CD4-positive, CD25-positive, alpha-beta regulatory T cell (primary cell): Measurements from ENCODE around the gene MYO9B. TPM values are rescaled to one million over a fixed set of nuclear protein-coding genes. Genes with fewer than 3 reads are reported as not detected.
A peak's percentile ranks its signal among the peaks of the same experiment; 100 is the strongest.

Experiments used
- ATAC-seq, 2 donors: fragments of 150-1000 bp; cut with Tn5 transposase; one replicate each; pipeline ENCODE4 v1.10.0; 2021; ENCODE audit warnings: low read depth in 2 of 2, moderate number of reproducible peaks in 2 of 2, moderate library complexity in 1 of 2
- DNase-seq, 3 donors: peaks; one replicate each; pipeline versions ENCODE4 v3.0.0 to v3.0.0-alpha.2; 2012 to 2022; ENCODE audit warnings: mixed read lengths in 1 of 3
- H3K27ac ChIP-seq: one replicate; pipeline ENCODE4 v1.7.0; 2013; ENCODE audit warnings: mild to moderate bottlenecking, low read length; ENCODE audit not compliant: insufficient read depth, poor library complexity, severe bottlenecking
- H3K27me3 ChIP-seq: one replicate; pipeline ENCODE4 v1.7.0; 2013; ENCODE audit warnings: low read length; ENCODE audit not compliant: control insufficient read depth, insufficient read depth
- H3K36me3 ChIP-seq: one replicate; pipeline ENCODE4 v1.7.0; 2013; ENCODE audit warnings: mild to moderate bottlenecking, low read length, moderate library complexity; ENCODE audit not compliant: control insufficient read depth, insufficient read depth
- H3K4me1 ChIP-seq: 2 replicates; pipeline ENCODE4 v1.7.0; 2013; ENCODE audit warnings: mild to moderate bottlenecking, low read length; ENCODE audit not compliant: insufficient read depth, control insufficient read depth, poor library complexity, severe bottlenecking
- H3K4me3 ChIP-seq: one replicate; pipeline ENCODE4 v1.7.0; 2013; ENCODE audit warnings: low read depth, mild to moderate bottlenecking, low read length, moderate library complexity
- H3K9me3 ChIP-seq, 2 experiments: 1 replicate in 1 of 2; 2 replicates in 1 of 2; pipeline ENCODE4 v1.7.0; 2013; ENCODE audit warnings: low read length in 2 of 2, mild to moderate bottlenecking in 1 of 2, moderate library complexity in 1 of 2; ENCODE audit not compliant: control insufficient read depth in 2 of 2
- H3K27ac Mint-ChIP-seq, 3 donors: one replicate each; pipeline ENCODE4 v1.8.0; 2020 to 2022; ENCODE audit warnings: mild to moderate bottlenecking in 3 of 3, mixed read lengths in 3 of 3, moderate library complexity in 2 of 3
- H3K27me3 Mint-ChIP-seq: one replicate; pipeline ENCODE4 v1.8.0; 2022; ENCODE audit warnings: mild to moderate bottlenecking, mixed read lengths
- H3K36me3 Mint-ChIP-seq: one replicate; pipeline ENCODE4 v1.8.0; 2020; ENCODE audit warnings: mixed read lengths
- H3K4me1 Mint-ChIP-seq, 4 donors: one replicate each; pipeline ENCODE4 v1.8.0; 2020 to 2022; ENCODE audit warnings: mixed read lengths in 4 of 4, mild to moderate bottlenecking in 1 of 4
- H3K4me3 Mint-ChIP-seq, 4 donors: one replicate each; pipeline ENCODE4 v1.8.0; 2020 to 2022; ENCODE audit warnings: mild to moderate bottlenecking in 4 of 4, mixed read lengths in 4 of 4, moderate library complexity in 3 of 4
- H3K9me3 Mint-ChIP-seq, 7 donors: one replicate each; pipeline ENCODE4 v1.8.0; 2020 to 2022; ENCODE audit warnings: mixed read lengths in 7 of 7, mild to moderate bottlenecking in 3 of 7, moderate library complexity in 2 of 7
- polyA plus RNA-seq, 4 donors: library from polyadenylated mRNA; unstranded; fragments of 300-500 nt; fragmentation: Illumina TruSeq; gene quantifications; one replicate each; pipeline ENCODE4 v1.2.3, GENCODE V29; 2021
- total RNA-seq: library from RNA; stranded (reverse); gene quantifications from one replicate; pipeline ENCODE4 v1.2.3, GENCODE V29; 2022

The MYO9B gene
- total and polyA plus RNA-seq, 5 donors from 2014 or later = 3.4 to 252 (median 6.1) TPM

DNA sequence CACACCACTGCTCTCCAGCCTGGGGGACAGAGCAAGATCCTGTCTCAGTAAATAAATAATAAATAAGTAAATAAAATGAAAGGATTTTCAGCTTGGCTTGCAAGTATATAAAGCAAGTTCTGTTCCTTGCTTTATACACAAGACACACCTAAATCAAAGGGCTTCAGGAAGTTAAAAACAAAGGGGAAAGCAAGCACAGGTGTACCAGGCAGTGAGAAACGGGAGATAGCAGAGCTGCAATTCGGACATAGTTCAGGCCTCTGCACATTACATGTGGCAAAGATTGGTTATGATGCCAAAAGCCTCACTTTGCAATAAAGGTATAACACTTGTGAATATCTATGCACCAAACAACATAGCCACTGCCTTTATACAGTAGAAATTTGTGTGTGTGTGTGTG, 47.5 kb downstream of the MYO9B start:
- Mint-ChIP-seq H3K4me3 (no peak overlapping the region), H3K27ac (peak overlapping the region; percentile 16 to 97 (median 49)), H3K9me3 (peaks cover 0 to 1% (median 0%) of the 10 kb centered on the region in 7 donors), H3K27me3 (no peaks in the 10 kb centered on the region), H3K4me1 (peaks cover 10 to 61% (median 27%) of the 10 kb centered on the region in 4 donors), H3K36me3 (peaks cover 29% of the 10 kb centered on the region)
- Histone ChIP-seq H3K4me3 (no peak overlapping the region), H3K36me3 (peaks cover 7% of the 10 kb centered on the region), H3K27ac (peak overlapping the region; percentile 19), H3K4me1 (peaks cover 40% of the 10 kb centered on the region), H3K9me3 (no peaks in the 10 kb centered on the region), H3K27me3 (no peaks in the 10 kb centered on the region)
- no peak for DNase-seq
- no peak for ATAC-seq

DNA sequence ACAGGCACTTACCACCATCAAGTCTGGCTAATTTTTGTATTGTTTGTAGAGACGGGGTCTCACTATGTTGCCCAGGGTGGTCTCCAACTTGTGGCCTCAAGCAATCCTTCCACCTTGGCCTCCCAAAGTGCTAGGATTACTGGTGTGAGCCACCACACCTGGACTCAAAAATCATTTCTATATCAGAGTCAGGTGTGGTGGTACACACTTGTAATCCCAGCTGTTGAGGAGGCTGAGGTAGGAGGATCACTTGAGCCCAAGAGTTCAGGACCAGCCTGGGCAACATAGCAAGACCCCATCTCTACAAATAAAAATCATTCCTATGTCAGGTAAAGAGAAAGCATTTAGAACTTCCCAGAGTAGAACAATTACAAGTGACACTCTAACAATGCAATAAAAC, 48.4 kb downstream of the MYO9B start:
- peaks cover 10 to 66% (median 28%) of the 10 kb centered on the region in 4 donors for H3K4me1 Mint-ChIP-seq
- peak overlapping the region in 2 of 4 donors; percentile 46 to 66 for H3K4me3 Mint-ChIP-seq
- no peaks in the 10 kb centered on the region for H3K27me3 Mint-ChIP-seq
- Histone ChIP-seq H3K4me3 (no peak overlapping the region), H3K36me3 (peaks cover 5% of the 10 kb centered on the region), H3K9me3 (no peaks in the 10 kb centered on the region), H3K4me1 (peaks cover 40% of the 10 kb centered on the region), H3K27me3 (no peaks in the 10 kb centered on the region), H3K27ac (peak overlapping the region; percentile 96)
- H3K36me3 Mint-ChIP-seq = peaks cover 25% of the 10 kb centered on the region
- H3K27ac Mint-ChIP-seq = peak overlapping the region; percentile 94 to 98 (median 97)
- peaks cover 0 to 1% (median 0%) of the 10 kb centered on the region in 7 donors for H3K9me3 Mint-ChIP-seq
- DNase-seq = no peak
- no peak for ATAC-seq

DNA sequence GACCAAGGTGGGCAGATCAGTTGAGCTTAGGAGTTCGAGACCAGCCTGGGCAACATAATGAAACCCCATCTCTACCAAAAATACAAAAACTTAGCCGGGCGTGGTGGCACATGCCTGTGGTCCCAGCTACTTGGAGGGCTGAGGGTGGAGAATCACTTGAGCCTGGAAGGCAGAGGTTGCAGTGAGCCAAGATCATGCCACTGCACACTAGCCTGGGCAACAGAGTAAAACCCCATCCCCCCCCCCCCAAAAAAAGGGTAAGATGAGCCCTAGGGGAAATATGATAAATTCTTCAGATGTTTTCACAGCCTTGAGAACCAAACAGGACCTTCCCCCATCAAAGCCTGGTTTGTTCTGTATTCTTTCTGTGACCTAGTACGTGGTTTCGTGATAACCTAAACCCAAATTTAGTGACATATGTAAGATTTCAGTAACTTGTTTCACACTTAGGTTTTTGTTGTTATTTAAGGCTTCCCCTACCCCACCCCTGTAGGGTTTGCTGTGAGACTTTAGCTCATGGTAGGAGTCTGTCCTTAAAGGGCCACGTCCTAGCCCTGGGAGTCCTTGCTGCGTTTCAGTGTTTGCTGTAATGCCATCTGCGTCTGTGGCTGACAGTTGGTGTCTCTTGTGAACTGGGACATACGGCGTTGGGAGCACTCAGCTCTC, 49.6 kb downstream of the MYO9B start:
- H3K4me3 Mint-ChIP-seq = peak overlapping the region; percentile 87 to 92 (median 90)
- no peaks in the 10 kb centered on the region for H3K27me3 Mint-ChIP-seq
- peaks cover 0 to 1% (median 0%) of the 10 kb centered on the region in 7 donors for H3K9me3 Mint-ChIP-seq
- peaks cover 10 to 70% (median 26%) of the 10 kb centered on the region in 4 donors for H3K4me1 Mint-ChIP-seq
- H3K4me1 ChIP-seq = peaks cover 40% of the 10 kb centered on the region
- DNase-seq (peak in 1 of 3 donors; percentile 87), ATAC-seq (peak; percentile 62 to 68)
- peaks cover 23% of the 10 kb centered on the region for H3K36me3 Mint-ChIP-seq
- no peaks in the 10 kb centered on the region for H3K27me3 ChIP-seq
- no peaks in the 10 kb centered on the region for H3K9me3 ChIP-seq
- peak overlapping the region; percentile 73 for H3K4me3 ChIP-seq
- peaks cover 3% of the 10 kb centered on the region for H3K36me3 ChIP-seq
- peak overlapping the region; percentile 94 to 98 (median 97) for H3K27ac Mint-ChIP-seq
- peak overlapping the region; percentile 96 for H3K27ac ChIP-seq

DNA sequence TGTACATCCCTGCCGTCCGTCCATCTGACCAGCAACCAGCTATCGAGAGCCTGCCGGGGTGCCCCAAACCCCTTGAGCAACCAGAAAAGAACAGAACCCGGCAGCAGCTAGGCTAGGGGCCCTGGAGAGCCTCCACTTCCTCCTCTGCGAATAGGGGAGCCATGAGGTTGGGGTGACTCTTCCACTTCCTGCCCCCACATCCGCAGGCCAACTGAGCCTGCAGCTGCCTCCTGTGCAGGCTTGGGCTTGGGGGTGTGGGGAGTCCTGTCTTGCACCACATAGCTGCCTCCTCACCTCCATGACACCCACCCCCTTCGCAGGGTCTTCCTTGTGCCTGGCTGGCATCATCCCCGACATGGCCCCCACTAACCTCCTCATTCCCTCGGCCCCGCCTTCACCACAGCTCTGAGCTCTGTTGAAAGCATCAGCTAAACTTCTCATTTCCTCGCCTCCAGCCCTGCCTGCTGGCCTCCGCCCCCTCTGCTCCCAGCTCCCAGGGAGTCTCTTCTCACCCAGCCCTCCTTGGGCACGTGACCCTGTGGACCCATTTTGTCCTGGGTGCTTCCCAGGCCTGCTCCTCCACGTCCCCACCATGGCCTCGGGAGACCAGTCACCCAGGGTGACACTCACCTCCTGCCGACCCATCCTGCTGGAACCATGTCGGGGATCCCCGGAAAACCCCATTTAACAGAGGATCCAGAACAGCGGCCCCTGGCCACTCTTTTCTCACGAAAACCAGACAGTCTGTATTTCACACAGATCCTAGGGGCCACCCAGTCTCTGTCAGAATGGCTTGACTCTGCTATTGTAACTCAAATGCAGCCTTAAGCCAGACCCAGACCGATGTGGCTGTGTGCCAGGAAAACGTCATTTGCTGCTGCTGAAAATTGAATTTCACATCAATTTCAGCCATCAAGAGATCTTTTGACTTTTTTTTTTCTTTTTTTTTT, 50.4 kb downstream of the MYO9B start:
- Histone ChIP-seq H3K4me3 (peak overlapping the region; percentile 73), H3K9me3 (no peaks in the 10 kb centered on the region), H3K27ac (peak overlapping the region; percentile 96), H3K36me3 (no peaks in the 10 kb centered on the region), H3K27me3 (no peaks in the 10 kb centered on the region), H3K4me1 (peaks cover 40% of the 10 kb centered on the region)
- H3K4me1 Mint-ChIP-seq = peaks cover 9 to 73% (median 24%) of the 10 kb centered on the region in 4 donors
- DNase-seq (peak; percentile 58 to 93 (median 87)), ATAC-seq (peak; percentile 96 to 97)
- peak overlapping the region; percentile 94 to 98 (median 97) for H3K27ac Mint-ChIP-seq
- peaks cover 23% of the 10 kb centered on the region for H3K36me3 Mint-ChIP-seq
- H3K27me3 Mint-ChIP-seq = no peaks in the 10 kb centered on the region
- H3K4me3 Mint-ChIP-seq = peak overlapping the region; percentile 87 to 92 (median 90)
- peaks cover 0 to 1% (median 0%) of the 10 kb centered on the region in 7 donors for H3K9me3 Mint-ChIP-seq

- peaks cover 5 to 63% (median 25%) of the 10 kb centered on the region in 4 donors for H3K4me1 Mint-ChIP-seq
Measured at GRCh38 chr19:17127671-17128070, 52.1 kb downstream of the MYO9B start.

DNA sequence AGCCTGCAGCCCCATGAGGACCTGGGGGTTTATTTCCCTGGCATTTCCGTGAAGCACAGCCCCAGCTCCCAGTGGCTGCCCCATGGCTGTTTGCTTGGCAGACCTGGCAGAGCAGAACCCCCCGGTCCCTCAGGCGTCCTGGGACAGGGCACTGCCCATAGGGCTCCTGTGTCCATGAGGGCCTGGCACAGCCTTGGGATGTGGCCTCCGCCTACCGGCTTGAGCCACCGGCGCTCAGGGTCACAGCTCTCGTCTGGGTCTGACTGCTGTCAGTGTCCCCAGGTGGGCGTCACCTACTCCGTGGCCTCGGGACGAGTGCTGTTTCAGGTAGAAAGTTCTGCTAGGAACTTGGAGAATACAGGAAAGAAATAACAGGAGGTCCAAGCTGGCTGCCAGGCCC, 52.8 kb downstream of the MYO9B start:
- H3K4me1 ChIP-seq = peaks cover 40% of the 10 kb centered on the region
- Mint-ChIP-seq H3K9me3 (no peaks in the 10 kb centered on the region), H3K4me3 (peak overlapping the region in 1 of 4 donors; percentile 15), H3K4me1 (peaks cover 5 to 65% (median 25%) of the 10 kb centered on the region in 4 donors), H3K36me3 (peaks cover 12% of the 10 kb centered on the region), H3K27ac (no peak overlapping the region), H3K27me3 (no peaks in the 10 kb centered on the region)
- H3K36me3 ChIP-seq = no peaks in the 10 kb centered on the region
- no peak overlapping the region for H3K4me3 ChIP-seq
- no peaks in the 10 kb centered on the region for H3K27me3 ChIP-seq
- no peak for ATAC-seq
- no peaks in the 10 kb centered on the region for H3K9me3 ChIP-seq
- no peak for DNase-seq
- no peak overlapping the region for H3K27ac ChIP-seq

More at GRCh38 chr19:17127671-17128070, 52.1 kb downstream of the MYO9B start:
- ATAC-seq (no peak), DNase-seq (no peak)
- peak overlapping the region; percentile 47 for H3K27ac ChIP-seq
- H3K4me1 ChIP-seq = peaks cover 40% of the 10 kb centered on the region
- H3K27me3 ChIP-seq = no peaks in the 10 kb centered on the region
- no peaks in the 10 kb centered on the region for H3K36me3 ChIP-seq
- Mint-ChIP-seq H3K4me3 (peak overlapping the region in 1 of 4 donors; percentile 50), H3K27ac (peak overlapping the region; percentile 26 to 65 (median 65)), H3K36me3 (peaks cover 12% of the 10 kb centered on the region), H3K27me3 (no peaks in the 10 kb centered on the region), H3K9me3 (peaks cover 0 to under 1% (median 0%) of the 10 kb centered on the region in 7 donors)
- H3K4me3 ChIP-seq = no peak overlapping the region
- no peaks in the 10 kb centered on the region for H3K9me3 ChIP-seq

DNA sequence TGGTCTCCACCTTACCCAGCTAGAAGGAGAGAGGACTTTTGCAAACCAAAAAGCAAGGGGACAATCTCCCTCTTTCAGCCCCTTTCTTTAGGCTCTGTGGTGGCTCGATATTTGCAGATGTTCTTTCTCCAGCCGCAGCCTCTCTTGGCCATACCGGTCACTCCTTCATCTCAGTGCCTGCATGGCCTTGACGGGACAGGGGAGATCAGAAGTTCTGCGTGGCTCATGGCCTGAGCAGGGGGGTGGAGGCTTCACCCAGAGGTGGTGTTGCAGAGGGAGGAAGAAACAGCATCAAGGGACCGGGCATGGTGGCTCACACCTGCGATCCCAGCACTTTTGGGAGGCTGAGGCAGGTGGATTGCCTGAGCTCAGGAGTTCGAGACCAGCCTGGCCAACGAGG, 53.2 kb downstream of the MYO9B start:
- peaks cover 5 to 64% (median 27%) of the 10 kb centered on the region in 4 donors for H3K4me1 Mint-ChIP-seq
- Histone ChIP-seq H3K9me3 (no peaks in the 10 kb centered on the region), H3K4me3 (no peak overlapping the region), H3K27ac (no peak overlapping the region), H3K36me3 (no peaks in the 10 kb centered on the region), H3K4me1 (peaks cover 38% of the 10 kb centered on the region), H3K27me3 (no peaks in the 10 kb centered on the region)
- ATAC-seq = no peak
- no peaks in the 10 kb centered on the region for H3K27me3 Mint-ChIP-seq
- H3K4me3 Mint-ChIP-seq = peak overlapping the region in 1 of 4 donors; percentile 15
- H3K27ac Mint-ChIP-seq = no peak overlapping the region
- H3K9me3 Mint-ChIP-seq = no peaks in the 10 kb centered on the region
- peaks cover 12% of the 10 kb centered on the region for H3K36me3 Mint-ChIP-seq
- no peak for DNase-seq
